HG03159 (cell line): ENCODE measurements around the gene THUMPD3.

Experiments used
- ATAC-seq: cut with Tn5 transposase; IDR thresholded peaks from one replicate; pipeline ENCODE4 v1.9.1; 2021; ENCODE audit warnings: mild to moderate bottlenecking, moderate library complexity; ENCODE audit not compliant: unreplicated experiment

Gene THUMPD3

GRCh38 chr3:9415485-9416138 is 52.8 kb downstream of the THUMPD3 start:
- no peak for ATAC-seq

DNA sequence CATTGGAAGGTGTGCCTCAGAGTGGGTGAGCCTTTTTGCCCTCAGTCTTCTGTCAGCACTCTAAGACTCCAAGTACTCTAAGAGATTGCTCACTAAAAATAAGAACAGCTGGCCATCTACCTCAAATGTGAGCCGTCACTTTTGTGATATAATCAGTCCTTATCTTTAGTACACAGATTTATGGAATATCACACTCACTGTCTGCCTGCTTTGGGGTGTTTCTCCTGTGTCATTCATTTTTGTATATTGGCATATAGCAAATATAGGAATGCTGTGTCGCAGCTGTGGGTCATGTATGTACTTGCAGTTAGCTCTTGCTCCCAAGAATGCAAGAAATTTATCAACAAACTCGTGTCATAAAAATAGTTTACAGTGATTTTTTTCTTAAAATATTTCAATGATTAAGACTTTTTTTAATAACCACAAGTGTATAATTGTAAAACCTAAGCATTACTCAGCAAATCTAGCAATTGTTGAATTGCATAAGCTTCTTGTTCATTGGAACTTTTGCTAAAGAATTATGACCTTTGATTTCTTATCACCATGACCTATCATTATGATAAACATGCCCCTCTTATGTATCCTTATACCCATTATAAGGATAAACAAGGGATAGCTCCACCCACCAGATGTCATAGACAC is 53.4 kb downstream of the THUMPD3 start:
- ATAC-seq: no peak

- no peak for ATAC-seq
Measured at GRCh38 chr3:9420850-9421549, 58.1 kb downstream of the THUMPD3 start.

DNA sequence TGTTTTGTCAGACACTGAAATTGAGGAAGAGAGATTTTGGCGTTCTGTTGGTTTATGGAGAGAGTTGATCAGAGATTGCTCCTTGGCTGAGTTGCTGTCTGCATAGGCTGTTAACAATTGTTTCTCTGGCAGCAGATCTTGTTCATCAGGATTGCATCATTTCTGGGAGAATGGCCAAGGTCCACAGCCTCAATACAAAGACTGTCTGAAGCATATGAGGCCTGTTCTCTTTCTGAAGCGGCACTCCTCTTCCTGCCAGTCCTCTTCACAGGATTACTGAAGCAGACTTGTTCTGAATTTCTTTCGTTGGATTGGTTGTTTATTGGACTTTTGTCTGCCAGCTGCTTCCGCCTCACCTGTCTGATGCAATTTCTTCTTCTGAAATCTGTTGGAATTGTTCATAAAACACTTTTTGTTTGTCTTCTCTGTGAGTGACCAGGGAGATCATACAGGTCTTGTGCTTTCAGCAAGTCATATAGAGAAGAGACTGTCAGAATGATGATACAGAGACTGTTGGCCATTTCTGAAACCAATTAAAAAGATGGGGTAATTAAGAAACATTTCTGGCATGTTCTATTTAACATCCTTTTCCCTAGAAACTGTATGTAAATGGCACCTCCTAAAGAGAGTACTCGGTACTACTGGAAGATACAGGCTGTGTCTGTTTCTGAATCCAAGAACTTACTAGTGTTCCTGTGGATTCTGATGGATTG is 60.0 kb downstream of the THUMPD3 start:
- no peak for ATAC-seq

DNA sequence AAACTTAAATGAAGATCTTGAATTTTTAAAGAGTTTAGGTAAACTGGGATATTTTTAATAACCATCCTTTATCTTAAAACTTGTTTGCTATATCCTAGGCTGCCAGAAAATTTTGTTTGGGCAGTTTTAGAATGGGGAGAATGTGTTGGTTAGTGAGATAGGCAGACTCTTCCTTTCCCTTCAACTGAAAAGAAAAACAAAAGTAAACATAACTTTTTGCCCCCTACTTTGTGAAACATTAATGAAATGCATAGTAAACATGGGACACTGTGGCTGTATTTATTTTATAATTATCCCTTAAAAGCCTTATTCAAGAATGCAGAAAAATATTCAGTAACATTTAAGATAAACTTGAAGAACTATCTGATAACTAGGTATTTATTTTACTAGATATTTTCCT is 65.6 kb downstream of the THUMPD3 start:
- no peak for ATAC-seq

DNA sequence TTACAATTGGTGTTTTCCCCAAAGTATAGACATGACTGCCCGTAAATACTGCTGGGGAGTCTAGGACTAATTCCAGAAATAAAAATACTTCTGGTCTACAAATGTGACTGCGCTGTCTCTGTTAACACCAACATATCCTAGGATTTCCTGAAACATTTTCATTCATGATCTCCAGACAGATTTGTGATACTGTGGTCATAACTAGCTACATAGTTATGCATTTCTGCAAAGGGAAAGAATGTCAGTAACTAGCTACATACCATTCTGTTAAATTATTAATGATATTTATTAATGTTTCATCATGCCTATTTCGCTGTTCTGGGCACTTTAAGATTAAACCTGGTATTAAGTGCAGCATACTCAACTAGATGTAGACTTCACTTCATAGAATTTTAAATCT is 67.9 kb downstream of the THUMPD3 start:
- no peak for ATAC-seq

DNA sequence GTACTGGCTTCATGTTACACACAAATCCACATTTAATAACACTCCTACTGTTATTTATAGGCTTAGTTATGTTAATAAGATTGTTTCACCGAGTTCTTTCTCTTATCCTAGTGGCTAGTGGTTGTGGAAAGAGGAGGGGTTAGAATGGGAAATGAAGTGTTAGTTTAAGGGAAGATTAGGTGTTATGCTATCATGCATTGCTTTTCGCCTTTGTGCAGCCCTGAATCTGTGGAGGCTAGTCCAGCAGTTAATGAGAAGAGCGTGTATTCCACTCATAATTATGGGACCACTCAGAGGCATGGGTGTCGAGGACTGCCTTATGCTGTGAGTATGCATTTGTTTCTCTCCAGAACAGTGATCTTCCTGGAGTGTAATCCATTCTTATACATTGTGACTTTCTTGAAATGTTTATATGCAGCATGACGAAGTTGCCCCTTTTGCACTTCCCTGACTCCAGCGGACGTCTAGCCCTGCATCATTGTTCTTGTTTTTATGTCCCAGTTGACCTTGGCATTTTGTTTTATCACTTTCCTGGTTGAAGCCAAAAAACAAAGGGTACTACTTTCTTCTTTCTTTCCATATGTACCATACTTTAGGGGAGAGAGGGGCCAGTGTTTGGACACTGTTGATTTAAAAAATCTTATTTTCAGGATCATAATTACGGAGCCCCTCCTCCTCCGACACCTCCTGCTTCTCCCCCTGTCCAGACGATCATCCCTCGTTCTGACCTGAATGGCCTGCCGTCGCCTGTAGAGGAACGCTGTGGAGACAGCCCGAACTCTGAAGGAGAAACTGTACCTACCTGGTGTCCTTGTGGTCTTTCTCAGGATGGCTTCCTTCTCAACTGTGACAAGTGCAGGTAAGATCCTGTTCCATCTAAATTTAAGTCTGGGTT is 71.0 kb downstream of the THUMPD3 start:
- ATAC-seq: no peak

DNA sequence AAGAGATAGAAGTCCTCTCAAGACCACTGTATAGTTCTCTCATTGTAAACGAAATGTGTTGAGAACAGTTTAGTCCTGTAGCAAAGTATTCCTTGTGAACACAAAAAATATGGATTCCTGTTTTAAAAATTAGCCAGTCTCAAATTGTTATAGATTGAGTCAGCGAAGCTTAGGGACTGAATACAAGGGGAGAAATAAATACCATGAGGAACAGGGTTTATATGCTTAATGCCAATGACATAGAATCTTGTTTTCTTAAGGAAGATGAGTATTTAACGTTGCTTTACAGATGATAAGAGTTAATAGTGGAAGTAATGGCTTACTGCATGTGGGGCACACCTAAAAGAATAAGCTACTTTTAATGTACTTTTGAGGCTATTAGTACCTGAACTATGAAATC is 72.5 kb downstream of the THUMPD3 start:
- no peak for ATAC-seq
